Body of pancreas (tissue), 4 donors: Measurements from ENCODE around the gene GP1BA.

Experiments
- CTCF ChIP-seq, 7 experiments: fragments of 450-650 bp in 4 of 7; fragments of 200-600 bp in 3 of 7; sonication (generic) in 3 of 7; IDR thresholded peaks; one replicate each; pipeline ENCODE4 v1.5.1; 2016 to 2019; ENCODE audit warnings: antibody characterized with exemption in 7 of 7
- POLR2A ChIP-seq, 3 donors: fragments of 450-650 bp; IDR thresholded peaks; one replicate each; pipeline ENCODE4 v1.6.1; 2016; ENCODE audit warnings: antibody characterized with exemption in 3 of 3, mild to moderate bottlenecking in 2 of 3

- TF ChIP-seq CTCF (IDR thresholded peaks at IDR 0.05) (no peak), POLR2A (IDR thresholded peaks at IDR 0.05) (peak in 1 of 3 donors; percentile 12)
Observed at GRCh38 chr17:4944163-4944553, 12.1 kb downstream of the GP1BA start.
